Measurements from ENCODE around the gene TBC1D20.

DNA sequence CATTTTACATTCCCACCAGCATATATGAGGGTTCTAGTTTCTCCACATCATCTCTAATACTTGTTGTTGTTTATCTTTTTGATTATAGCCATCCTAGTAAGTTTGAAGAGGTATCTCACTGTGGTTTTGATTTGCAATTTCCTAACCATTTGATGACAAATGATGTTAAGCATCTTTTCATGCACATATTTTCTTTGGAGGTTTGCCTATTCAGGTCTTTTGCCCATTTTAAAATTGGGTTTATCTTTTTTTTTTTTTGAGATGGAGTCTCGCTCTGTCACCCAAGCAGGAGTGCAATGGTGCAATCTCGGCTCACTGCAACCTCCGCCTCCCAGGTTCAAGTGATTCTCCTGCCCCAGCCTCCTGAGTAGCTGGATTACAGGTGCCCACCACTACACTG, 50.3 kb downstream of the TBC1D20 start:
- TF ChIP-seq SIN3A (IDR thresholded peaks at IDR 0.05; ENCODE audit: borderline replicate concordance, insufficient read depth, low read length): no peak
- TF ChIP-seq TAF1 (IDR thresholded peaks at IDR 0.05; ENCODE audit: borderline replicate concordance, insufficient read depth, low read length): no peak
- no peak for TF ChIP-seq POLR2AphosphoS5 (IDR thresholded peaks at IDR 0.05; ENCODE audit: low read depth, low read length)
- TF ChIP-seq, protein P1, sequence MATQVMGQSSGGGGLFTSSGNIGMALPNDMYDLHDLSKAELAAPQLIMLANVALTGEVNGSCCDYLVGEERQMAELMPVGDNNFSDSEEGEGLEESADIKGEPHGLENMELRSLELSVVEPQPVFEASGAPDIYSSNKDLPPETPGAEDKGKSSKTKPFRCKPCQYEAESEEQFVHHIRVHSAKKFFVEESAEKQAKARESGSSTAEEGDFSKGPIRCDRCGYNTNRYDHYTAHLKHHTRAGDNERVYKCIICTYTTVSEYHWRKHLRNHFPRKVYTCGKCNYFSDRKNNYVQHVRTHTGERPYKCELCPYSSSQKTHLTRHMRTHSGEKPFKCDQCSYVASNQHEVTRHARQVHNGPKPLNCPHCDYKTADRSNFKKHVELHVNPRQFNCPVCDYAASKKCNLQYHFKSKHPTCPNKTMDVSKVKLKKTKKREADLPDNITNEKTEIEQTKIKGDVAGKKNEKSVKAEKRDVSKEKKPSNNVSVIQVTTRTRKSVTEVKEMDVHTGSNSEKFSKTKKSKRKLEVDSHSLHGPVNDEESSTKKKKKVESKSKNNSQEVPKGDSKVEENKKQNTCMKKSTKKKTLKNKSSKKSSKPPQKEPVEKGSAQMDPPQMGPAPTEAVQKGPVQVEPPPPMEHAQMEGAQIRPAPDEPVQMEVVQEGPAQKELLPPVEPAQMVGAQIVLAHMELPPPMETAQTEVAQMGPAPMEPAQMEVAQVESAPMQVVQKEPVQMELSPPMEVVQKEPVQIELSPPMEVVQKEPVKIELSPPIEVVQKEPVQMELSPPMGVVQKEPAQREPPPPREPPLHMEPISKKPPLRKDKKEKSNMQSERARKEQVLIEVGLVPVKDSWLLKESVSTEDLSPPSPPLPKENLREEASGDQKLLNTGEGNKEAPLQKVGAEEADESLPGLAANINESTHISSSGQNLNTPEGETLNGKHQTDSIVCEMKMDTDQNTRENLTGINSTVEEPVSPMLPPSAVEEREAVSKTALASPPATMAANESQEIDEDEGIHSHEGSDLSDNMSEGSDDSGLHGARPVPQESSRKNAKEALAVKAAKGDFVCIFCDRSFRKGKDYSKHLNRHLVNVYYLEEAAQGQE (IDR thresholded peaks at IDR 0.05; ENCODE audit: insufficient read depth in 1 of 2, low read depth in 2 of 2, low read length in 2 of 2): no peak

Data from PFSK-1 (cell line).